LNCaP clone FGC (cell line): ENCODE data around the gene AP3B2.

Experiments
- DNase-seq: peaks from one replicate; pipeline ENCODE4 v3.0.0-alpha.2; 2011; ENCODE audit warnings: low read depth
- H3K4me3 ChIP-seq: 2 replicates; pipeline ENCODE4 v1.5.1; 2011; ENCODE audit warnings: mild to moderate bottlenecking, low read depth, low read length, control low read depth
- CTCF ChIP-seq: IDR thresholded peaks from 2 replicates; pipeline ENCODE4 v1.5.1; 2012; ENCODE audit warnings: mild to moderate bottlenecking; ENCODE audit not compliant: control insufficient read depth, insufficient read depth; ENCODE audit errors: extremely low read depth

AP3B2 gene

GRCh38 chr15:82743810-82744209, 34.1 kb upstream of the AP3B2 start:
- TF ChIP-seq CTCF = no peak
- no peak overlapping the region for H3K4me3 ChIP-seq
- DNase-seq = no peak

GRCh38 chr15:82742134-82742533, 32.5 kb upstream of the AP3B2 start:
- TF ChIP-seq CTCF = no peak
- no peak for DNase-seq
- no peak overlapping the region for H3K4me3 ChIP-seq

GRCh38 chr15:82739086-82739485, 29.4 kb upstream of the AP3B2 start:
- DNase-seq = no peak
- no peak for TF ChIP-seq CTCF

GRCh38 chr15:82737975-82738374, 28.3 kb upstream of the AP3B2 start:
- no peak overlapping the region for H3K4me3 ChIP-seq
- no peak for TF ChIP-seq CTCF
- no peak for DNase-seq

More at GRCh38 chr15:82739086-82739485, 29.4 kb upstream of the AP3B2 start:
- H3K4me3 ChIP-seq = no peak overlapping the region

GRCh38 chr15:82731527-82731926, 21.9 kb upstream of the AP3B2 start:
- no peak for DNase-seq
- no peak overlapping the region for H3K4me3 ChIP-seq
- TF ChIP-seq CTCF = no peak

- no peak for TF ChIP-seq CTCF
- H3K4me3 ChIP-seq = no peak overlapping the region
- DNase-seq = no peak
Observed at GRCh38 chr15:82730022-82730530, 20.4 kb upstream of the AP3B2 start.

GRCh38 chr15:82726816-82727215, 17.1 kb upstream of the AP3B2 start:
- no peak for TF ChIP-seq CTCF
- no peak for DNase-seq

More at GRCh38 chr15:82726816-82727215, 17.1 kb upstream of the AP3B2 start:
- no peak overlapping the region for H3K4me3 ChIP-seq
